GM18507 (cell line): ENCODE data around the gene EDEM3.
"Not testable (repeated sequence)": the region's sequence is repeated elsewhere in the genome, so short reads cannot be mapped to it uniquely, and the experiment has no call there.

Experiments used
- DNase-seq: peaks from one replicate; pipeline ENCODE4 v3.0.0; 2011; ENCODE audit warnings: low read depth; ENCODE audit not compliant: insufficient read length; ENCODE audit errors: extremely low spot score
- FAIRE-seq: peaks from 2 replicates; lab custom pipeline; 2011; peaks lifted over from hg19 to GRCh38; lab: Jason Lieb, UNC

Gene EDEM3, protein sequence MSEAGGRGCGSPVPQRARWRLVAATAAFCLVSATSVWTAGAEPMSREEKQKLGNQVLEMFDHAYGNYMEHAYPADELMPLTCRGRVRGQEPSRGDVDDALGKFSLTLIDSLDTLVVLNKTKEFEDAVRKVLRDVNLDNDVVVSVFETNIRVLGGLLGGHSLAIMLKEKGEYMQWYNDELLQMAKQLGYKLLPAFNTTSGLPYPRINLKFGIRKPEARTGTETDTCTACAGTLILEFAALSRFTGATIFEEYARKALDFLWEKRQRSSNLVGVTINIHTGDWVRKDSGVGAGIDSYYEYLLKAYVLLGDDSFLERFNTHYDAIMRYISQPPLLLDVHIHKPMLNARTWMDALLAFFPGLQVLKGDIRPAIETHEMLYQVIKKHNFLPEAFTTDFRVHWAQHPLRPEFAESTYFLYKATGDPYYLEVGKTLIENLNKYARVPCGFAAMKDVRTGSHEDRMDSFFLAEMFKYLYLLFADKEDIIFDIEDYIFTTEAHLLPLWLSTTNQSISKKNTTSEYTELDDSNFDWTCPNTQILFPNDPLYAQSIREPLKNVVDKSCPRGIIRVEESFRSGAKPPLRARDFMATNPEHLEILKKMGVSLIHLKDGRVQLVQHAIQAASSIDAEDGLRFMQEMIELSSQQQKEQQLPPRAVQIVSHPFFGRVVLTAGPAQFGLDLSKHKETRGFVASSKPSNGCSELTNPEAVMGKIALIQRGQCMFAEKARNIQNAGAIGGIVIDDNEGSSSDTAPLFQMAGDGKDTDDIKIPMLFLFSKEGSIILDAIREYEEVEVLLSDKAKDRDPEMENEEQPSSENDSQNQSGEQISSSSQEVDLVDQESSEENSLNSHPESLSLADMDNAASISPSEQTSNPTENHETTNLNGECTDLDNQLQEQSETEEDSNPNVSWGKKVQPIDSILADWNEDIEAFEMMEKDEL

GRCh38 chr1:184754476-184755225 is at the start of gene EDEM3:
EDEM3 (minus strand) TSS chr1:184754858; CDS start chr1:184754646, 212 bp downstream.
- peak; percentile 99 for FAIRE-seq
- peak; percentile 96 for DNase-seq

- FAIRE-seq (no peak), DNase-seq (no peak)
These were observed 49.6 kb upstream of the EDEM3 start for GRCh38 chr1:184804220-184804619.

- FAIRE-seq (no peak), DNase-seq (no peak)
These were observed 48.5 kb upstream of the EDEM3 start for GRCh38 chr1:184803180-184803492.

DNA sequence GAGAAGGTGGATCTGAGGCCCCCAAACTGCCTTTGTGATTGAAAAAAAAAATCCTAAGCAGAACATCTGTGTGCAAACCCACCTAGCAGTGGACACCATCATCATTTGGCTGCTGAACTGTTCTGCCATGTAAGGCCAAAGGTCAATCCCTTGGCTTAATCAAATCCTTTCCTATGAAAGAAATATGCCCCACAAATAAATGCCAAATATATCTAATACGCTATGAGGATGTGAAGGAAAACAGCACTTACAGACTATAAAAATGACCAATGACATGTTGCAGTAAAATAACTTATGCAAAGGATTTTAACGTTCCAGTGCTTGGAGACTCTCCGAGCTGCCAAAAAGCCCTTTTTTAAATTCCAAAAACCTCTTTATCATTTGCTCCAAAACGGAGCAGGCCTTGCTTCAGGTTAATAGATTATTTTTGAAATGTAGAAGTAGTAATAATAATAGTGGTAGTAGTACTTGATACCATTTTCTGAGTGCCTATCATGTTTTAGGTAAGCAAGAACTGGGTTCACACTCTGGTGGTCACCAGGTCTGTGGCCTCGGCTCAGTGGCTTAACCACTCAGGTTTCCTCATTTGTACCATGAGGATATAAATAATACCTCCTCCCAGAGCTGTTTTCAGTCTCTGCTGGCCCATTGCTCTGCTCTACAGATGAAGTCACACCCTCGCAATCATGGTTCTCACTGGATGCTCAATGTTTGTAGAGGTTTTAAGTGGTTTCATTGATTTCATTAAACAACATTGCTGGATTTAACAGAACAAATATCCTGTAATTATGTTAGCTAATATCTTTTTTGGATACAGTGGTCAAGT is 47.9 kb upstream of the EDEM3 start:
- FAIRE-seq (no peak), DNase-seq (no peak)

- FAIRE-seq (no peak), DNase-seq (no peak)
These were observed 46.8 kb upstream of the EDEM3 start for GRCh38 chr1:184801503-184801902.

DNA sequence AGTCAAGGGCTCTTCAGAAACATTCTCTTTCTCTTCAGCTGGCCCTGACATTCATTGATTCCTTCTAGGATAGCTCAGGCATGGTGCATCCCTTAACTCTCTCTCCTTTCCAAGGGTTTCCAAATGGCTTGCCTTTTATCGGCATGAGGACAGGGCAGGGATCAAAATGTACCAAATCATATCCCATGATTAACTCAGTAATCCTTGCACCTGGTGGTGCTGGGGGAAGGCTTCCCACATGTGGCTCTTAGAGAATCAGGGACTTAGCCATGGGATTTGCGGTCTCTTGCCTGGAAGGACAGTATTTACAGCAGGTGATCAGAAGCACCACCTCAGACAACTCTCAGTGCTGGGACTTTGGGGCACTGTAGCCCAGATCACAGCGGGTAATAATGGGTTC is 46.2 kb upstream of the EDEM3 start:
- no peak for FAIRE-seq
- no peak for DNase-seq

- FAIRE-seq (no peak), DNase-seq (no peak)
These were observed 39.3 kb upstream of the EDEM3 start for GRCh38 chr1:184793967-184794366.

DNA sequence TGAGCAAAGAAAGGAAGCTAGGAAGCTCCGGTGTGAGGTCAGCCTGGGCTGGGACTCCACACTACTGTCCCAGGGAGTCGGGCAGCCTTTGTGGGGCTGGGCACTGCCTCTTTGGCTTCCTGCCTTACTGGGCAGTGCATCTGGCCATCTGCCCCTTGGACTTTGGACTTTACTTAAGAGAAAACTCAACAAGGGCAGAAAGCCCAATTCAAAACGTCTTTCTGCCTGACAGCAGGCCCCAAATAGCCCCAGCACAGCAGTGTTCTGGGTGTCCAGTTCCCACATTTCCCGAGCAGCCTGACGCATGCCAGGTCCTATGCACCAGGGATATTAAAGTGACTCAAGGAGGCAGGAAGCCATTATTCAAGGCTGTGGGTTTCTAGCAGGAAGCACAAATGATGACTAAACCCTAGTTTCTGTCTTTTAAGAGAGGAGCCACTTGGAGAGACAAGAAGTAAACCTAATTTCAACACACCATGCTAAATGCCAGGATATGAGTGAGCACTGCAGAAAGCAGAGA is 37.9 kb upstream of the EDEM3 start:
- DNase-seq = no peak
- no peak for FAIRE-seq

- no peak for FAIRE-seq
- DNase-seq = no peak
These were observed 36.9 kb upstream of the EDEM3 start for GRCh38 chr1:184791550-184791900.

DNA sequence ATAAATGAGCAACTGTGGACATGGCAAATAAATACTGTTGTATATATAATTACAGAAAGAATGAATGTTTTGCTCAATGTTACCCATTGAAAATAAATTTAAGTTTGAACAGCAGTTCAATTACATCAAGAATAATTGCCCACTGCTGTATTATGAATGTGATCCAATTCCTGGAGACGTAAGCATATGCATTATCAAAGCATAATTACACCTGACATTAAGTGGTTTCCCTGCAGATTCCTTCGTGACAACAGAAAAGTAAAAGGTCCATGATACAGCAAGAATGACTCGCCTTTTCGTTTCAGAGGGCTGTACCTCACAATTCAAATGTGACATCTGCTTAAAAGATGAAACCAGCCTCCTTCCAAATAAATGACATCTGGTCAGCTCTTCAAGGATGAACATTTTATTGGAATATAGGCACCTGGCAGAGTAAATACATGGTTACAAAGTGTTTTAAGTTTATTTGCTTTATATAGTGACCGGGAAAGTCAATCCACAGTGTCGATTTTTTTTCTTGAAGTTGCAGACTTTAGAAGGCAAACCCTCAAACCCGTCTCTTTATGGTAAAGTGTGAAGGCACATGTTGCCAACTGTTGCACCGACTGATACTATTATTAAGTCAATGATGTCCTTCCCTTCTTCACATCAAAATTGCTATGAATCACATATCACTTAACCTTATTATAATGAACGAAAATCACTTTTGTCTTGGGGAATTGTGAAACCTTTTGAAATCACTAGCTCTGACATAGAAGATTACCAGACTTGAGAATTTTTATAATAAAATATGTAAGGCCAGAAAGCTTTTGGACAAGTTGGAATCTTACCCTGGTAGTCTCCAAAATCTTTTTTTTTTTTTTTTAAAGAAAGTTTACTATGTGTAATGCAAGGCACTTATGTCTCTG is 36.2 kb upstream of the EDEM3 start:
- no peak for DNase-seq

GRCh38 chr1:184789884-184790283 is 35.2 kb upstream of the EDEM3 start:
- FAIRE-seq (no peak), DNase-seq (no peak)

More for the DNA sequence above, 36.2 kb upstream of the EDEM3 start:
- FAIRE-seq = no peak

- no peak for FAIRE-seq
- DNase-seq = no peak
These were observed 34.3 kb upstream of the EDEM3 start for GRCh38 chr1:184788970-184789369.

DNA sequence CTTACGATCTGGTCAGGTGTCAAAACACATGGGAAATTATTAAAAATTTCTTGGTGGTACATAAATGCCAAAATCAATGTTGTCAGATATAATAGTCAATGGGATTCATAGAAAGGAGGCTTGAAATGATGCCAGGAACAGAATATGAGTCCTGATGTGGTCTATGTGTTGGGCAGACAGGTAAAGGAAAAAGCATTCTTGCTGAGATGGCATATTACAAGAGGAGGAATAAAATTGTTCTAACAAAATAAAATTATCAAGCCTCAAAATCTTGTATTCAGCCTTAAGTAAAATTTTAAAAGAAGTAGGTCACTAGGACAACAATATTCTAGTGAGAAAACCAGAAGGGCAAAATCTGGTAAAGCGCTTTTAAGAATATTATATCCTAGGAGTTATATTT is 30.9 kb upstream of the EDEM3 start:
- FAIRE-seq = no peak

DNA sequence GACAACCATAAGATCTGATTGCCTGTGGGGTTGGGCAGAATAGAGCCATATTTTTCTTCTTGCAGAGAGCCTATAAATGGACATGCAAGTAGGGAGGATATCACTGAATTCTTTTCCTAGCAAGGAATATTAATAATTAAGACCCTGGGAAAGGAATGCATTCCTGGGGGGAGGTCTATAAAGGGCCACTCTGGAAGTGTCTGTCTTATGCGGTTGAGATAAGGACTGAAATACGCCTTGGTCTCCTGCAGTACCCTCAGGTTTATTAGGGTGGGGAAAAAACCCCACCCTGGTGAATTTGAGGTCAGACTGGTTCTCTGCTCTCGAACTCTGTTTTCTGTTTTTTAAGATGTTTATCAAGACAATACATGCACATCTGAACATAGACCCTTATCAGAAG is 29.1 kb upstream of the EDEM3 start:
- not testable (repeated sequence) for DNase-seq, FAIRE-seq

More for the DNA sequence above, 30.9 kb upstream of the EDEM3 start:
- DNase-seq = no peak

DNA sequence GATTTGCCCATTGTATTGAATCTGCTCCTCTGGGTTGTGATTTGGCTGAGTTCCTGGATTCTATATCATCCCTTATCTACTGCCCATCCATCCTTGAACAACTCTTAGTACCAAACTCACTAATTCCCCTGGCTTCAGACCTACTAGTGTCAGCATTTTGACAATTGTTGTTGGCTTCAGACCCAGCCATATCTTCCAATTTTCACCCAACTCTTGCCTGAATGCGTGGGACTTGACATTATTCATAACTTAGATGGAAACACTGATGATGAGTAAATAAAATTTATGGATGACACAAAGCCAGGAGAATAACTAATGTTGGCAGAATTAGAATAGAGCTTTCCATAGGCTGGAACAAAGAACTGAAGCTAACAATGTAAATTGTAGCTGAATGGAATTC is 27.3 kb upstream of the EDEM3 start:
- no peak for DNase-seq
- FAIRE-seq = no peak

- DNase-seq (no peak), FAIRE-seq (no peak)
These were observed 21.2 kb upstream of the EDEM3 start for GRCh38 chr1:184775885-184776284.

DNA sequence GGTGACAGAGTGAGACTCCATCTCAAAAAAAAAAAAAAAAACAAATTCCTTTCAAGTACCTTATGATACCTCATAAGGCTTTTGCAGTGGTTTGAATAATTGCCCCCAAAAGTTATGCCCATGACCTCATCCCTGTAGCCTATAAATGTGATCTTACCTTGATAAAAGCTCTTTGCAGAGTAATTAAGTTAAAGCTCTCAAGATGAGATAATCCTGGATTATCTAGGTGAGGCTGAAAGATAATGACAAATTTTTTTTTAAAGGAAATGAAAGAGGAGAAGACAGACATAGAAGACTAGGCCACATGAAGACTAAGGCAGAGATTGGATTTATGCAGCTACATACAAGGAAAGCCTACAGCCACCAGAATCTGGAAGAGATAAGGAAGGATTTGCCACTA is 20.7 kb upstream of the EDEM3 start:
- no peak for DNase-seq
- FAIRE-seq = no peak

- no peak for FAIRE-seq
These were observed 19.2 kb upstream of the EDEM3 start for GRCh38 chr1:184773762-184774320.

More at GRCh38 chr1:184773762-184774320, 19.2 kb upstream of the EDEM3 start:
- no peak for DNase-seq
